Skeletal muscle satellite cell (primary cell): ENCODE measurements around the gene SCG5. TPM values are rescaled to one million over a fixed set of nuclear protein-coding genes. Genes with fewer than 3 reads are reported as not detected.
"Not testable (repeated sequence)": the region's sequence is repeated elsewhere in the genome, so short reads cannot be mapped to it uniquely, and the experiment has no call there.

Experiments
- H3K27me3 ChIP-seq: 2 replicates; pipeline ENCODE4 v1.7.0; 2013; ENCODE audit warnings: low read length; ENCODE audit not compliant: control insufficient read depth, insufficient read depth
- H3K36me3 ChIP-seq: 2 replicates; pipeline ENCODE4 v1.7.0; 2013; ENCODE audit warnings: mild to moderate bottlenecking, control low read depth, low read length; ENCODE audit not compliant: insufficient read depth
- H3K4me1 ChIP-seq: 2 replicates; pipeline ENCODE4 v1.7.0; 2013; ENCODE audit warnings: low read length; ENCODE audit not compliant: control insufficient read depth, insufficient read depth
- H3K4me2 ChIP-seq: 2 replicates; pipeline ENCODE4 v1.7.0; 2013; ENCODE audit warnings: mild to moderate bottlenecking, low read length
- H3K4me3 ChIP-seq: 2 replicates; pipeline ENCODE4 v1.7.0; 2013; ENCODE audit warnings: low read length
- H3K9ac ChIP-seq: 2 replicates; pipeline ENCODE4 v1.7.0; 2013; ENCODE audit warnings: mild to moderate bottlenecking, low read depth, low read length, moderate library complexity
- H3K9me3 ChIP-seq: replicated peaks from 2 replicates; pipeline ENCODE4 v1.7.0; 2013; ENCODE audit warnings: mild to moderate bottlenecking, control low read depth, low read length
- total RNA-seq: library from RNA; depleted of rRNA; stranded (reverse); fragments of >200 nt; gene quantifications from 2 replicates; pipeline ENCODE4 v1.2.3, GENCODE V29; 2012; rRNA removed

SCG5 gene
- 3.8 and 5.7 TPM in 2 replicates for total RNA-seq

DNA sequence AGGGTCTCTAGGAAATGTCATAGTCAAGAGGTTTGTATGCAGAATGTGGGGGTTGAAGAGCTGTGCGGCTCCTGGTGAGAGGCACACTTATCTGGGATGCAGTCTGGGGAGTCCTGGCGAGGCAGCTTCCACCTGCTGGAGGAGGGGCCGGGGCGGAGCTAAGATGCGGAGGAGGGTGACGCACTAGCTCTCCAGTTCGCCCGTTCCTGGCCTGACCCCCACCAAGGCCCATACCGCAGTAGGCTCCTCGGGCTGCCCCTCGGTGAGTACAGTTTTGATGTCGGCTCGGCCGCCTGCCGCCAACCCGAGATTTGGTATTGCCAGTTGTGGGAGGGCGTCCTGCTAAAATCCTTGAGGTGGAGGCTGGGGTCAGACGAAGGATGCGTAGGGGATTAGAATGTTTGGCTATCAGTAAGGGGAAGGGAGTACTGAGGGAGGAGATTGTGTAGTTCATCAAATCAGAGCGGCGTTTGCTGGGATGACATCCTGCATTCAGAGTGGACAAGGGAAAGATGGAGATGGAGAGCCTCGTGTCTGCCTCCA is at the start of gene SCG5:
SCG5 (plus strand) TSS at position 194 of the 543 bp plus-strand sequence. CDS start 1,883 bp downstream, outside the sequence.
- no peak within 1 kb of the TSS for H3K9ac ChIP-seq
- peaks cover 29% of the 10 kb centered on the region for H3K36me3 ChIP-seq
- peaks cover 5% of the 10 kb centered on the region for H3K4me1 ChIP-seq
- H3K27me3 ChIP-seq, result no peaks in the 10 kb centered on the region
- peak within 1 kb of the TSS; percentile 47 for H3K4me3 ChIP-seq
- H3K4me2 ChIP-seq, result peak within 1 kb of the TSS; percentile 64
- H3K9me3 ChIP-seq, result no peaks in the 10 kb centered on the region

GRCh38 chr15:32593151-32593550 is 48.4 kb upstream of the SCG5 start, which contains the start of gene GOLGA8N:
GOLGA8N (plus strand) TSS chr15:32593456.
- H3K9ac ChIP-seq, H3K36me3 ChIP-seq, H3K4me2 ChIP-seq, H3K4me3 ChIP-seq, H3K4me1 ChIP-seq, H3K27me3 ChIP-seq, H3K9me3 ChIP-seq: not testable (repeated sequence)

DNA sequence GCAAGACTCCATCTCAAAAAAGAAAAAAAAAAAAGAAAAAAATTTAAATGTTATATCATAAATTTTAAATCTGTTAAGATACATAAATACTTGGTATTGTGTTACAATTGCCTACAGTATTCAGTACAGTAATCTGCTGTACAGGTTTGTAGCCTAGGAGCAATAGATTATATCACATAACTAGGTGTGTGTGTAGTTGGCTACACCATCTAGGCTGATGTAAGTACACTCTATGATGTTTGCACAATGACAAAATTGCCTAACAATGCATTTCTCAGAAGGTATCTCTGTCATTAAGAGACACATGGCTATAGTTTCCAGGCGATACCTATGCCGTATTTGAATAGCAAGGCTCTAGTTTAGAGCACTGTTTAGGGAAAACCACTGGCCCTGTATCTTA is 32.0 kb upstream of the SCG5 start:
- H3K4me3 ChIP-seq, H3K4me1 ChIP-seq, H3K27me3 ChIP-seq, H3K4me2 ChIP-seq, H3K36me3 ChIP-seq, H3K9me3 ChIP-seq, H3K9ac ChIP-seq: not testable (repeated sequence)

DNA sequence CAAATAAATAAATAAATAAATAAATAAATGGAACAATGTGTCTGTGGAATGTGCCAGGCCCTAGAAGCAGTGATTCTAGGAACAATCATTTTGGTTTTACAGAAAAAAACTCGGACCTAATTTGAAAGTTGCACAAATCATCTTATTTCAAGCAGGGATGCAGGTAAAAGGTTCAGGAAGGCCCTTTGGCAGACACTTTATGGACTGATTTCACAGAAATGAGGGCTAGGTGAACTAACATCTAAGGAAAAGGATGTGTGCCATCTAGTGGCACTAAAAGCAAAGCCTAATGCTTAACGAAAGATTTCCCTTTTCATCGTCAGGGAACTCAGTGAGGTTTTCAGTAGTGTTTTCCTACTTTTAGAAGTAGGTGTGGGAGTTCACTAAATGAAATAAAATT is 30.8 kb upstream of the SCG5 start:
- H3K4me1 ChIP-seq, H3K4me3 ChIP-seq, H3K4me2 ChIP-seq, H3K27me3 ChIP-seq, H3K36me3 ChIP-seq, H3K9me3 ChIP-seq, H3K9ac ChIP-seq: not testable (repeated sequence)

DNA sequence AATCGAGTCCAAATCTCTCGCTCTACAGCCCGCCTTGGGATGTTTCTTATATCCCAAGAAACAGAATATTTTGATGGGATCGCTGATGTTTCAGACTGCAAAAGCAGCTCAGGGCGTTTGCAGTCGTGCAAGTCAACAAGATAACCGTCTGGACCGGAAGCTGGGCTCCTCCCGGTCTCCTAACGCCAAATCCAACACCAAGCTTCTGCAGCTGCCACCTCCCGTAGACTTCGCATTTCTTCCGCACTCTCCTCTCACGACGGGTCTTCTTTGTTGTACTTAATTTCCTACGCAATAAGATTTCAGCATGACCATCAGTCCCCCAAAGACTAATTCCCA is 26.8 kb upstream of the SCG5 start:
- H3K4me1 ChIP-seq, result not testable (repeated sequence)
- H3K9ac ChIP-seq, result peak overlapping the region; percentile 92

DNA sequence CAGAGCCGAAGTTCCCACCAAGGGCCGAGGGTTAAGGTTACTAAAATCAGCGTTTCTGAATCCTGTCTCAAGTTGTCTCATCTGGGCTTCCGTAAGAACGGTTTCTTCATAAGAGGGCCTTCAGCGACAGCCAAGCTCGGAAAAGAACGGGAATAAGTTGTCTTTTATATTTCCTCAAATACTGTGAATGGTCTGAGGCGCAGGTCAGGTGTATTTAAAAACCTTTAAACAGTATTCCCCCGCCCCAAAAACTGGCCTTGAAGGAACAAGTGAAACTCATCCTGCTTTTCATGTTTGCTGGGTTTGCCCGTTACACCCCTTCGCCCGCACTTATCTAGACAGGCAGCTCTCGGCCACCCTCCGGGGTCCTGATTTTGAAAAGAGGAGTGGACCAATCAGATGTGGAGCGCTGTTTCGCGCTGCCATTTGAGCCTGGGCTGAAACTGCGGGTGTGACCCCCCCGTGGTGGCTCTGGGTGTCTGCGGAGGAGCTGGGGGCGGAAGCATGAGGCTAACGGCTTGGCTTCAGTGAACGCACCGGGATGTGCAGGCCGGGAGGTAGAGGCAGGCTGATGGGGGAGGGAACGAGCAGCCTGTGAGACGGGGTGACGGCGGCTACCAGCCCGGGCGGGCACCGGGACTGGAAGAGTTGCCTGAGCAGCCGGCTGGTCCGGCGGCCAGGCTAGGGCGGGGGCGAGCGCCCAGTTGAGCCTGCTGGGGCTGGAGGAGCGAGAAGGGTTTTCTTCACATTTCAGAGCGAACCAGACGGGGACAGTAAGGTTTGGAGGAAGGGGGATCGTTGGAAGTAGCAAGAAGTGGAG is 26.2 kb upstream of the SCG5 start, which contains the start of gene ARHGAP11A:
ARHGAP11A (plus strand) TSS at position 454 of the 820 bp plus-strand sequence. CDS start 708 bp downstream, outside the sequence.
- peak within 1 kb of the TSS; percentile 80 for H3K4me2 ChIP-seq
- H3K36me3 ChIP-seq, H3K27me3 ChIP-seq, H3K9me3 ChIP-seq, H3K4me1 ChIP-seq: not testable (repeated sequence)
- peak within 1 kb of the TSS; percentile 92 for H3K9ac ChIP-seq
- H3K4me3 ChIP-seq, result peak within 1 kb of the TSS; percentile 78

More for the DNA sequence above, 26.8 kb upstream of the SCG5 start:
- Histone ChIP-seq H3K4me3 (peak overlapping the region; percentile 78), H3K4me2 (peak overlapping the region; percentile 80)
- H3K9me3 ChIP-seq, H3K27me3 ChIP-seq, H3K36me3 ChIP-seq: not testable (repeated sequence)

- H3K4me1 ChIP-seq, H3K9me3 ChIP-seq, H3K27me3 ChIP-seq, H3K36me3 ChIP-seq: not testable (repeated sequence)
- H3K4me2 ChIP-seq, result peak overlapping the region; percentile 80
- peak overlapping the region; percentile 78 for H3K4me3 ChIP-seq
- peak overlapping the region; percentile 92 for H3K9ac ChIP-seq
Measured at GRCh38 chr15:32615871-32616426, 25.6 kb upstream of the SCG5 start.

DNA sequence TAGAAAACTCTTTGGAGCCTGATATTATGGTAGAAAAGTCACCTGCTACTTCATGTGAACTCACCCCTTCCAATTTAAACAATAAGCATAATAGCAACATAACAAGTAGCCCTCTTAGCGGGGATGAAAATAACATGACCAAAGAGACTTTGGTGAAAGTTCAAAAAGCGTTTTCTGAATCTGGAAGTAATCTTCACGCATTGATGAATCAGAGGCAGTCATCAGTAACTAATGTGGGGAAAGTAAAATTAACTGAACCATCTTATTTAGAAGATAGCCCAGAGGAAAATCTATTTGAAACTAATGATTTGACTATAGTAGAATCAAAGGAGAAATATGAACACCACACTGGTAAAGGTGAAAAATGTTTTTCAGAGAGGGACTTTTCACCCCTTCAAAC is 5.1 kb upstream of the SCG5 start:
- Histone ChIP-seq H3K4me3 (no peak overlapping the region), H3K9ac (no peak overlapping the region), H3K36me3 (peaks cover 58% of the 10 kb centered on the region), H3K9me3 (no peaks in the 10 kb centered on the region), H3K27me3 (no peaks in the 10 kb centered on the region), H3K4me1 (peaks cover 2% of the 10 kb centered on the region), H3K4me2 (no peak overlapping the region)

DNA sequence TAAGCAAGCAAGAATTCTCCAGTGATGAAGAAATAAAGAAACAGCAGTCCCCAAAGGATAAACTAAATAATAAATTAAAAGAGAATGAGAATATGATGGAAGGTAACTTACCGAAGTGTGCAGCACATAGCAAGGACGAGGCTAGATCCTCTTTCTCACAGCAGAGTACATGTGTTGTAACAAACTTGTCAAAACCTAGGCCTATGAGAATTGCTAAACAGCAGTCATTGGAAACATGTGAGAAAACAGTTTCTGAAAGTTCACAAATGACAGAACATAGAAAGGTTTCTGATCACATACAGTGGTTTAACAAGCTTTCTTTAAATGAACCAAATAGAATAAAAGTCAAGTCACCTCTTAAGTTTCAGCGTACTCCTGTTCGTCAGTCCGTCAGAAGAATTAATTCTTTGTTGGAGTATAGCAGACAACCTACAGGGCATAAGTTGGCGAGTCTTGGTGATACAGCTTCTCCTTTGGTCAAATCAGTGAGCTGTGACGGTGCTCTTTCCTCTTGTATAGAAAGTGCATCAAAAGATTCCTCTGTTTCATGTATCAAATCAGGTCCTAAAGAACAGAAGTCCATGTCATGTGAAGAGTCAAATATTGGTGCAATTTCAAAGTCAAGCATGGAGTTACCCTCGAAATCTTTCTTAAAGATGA is 4.5 kb upstream of the SCG5 start:
- Histone ChIP-seq H3K4me1 (peaks cover 5% of the 10 kb centered on the region), H3K27me3 (no peaks in the 10 kb centered on the region), H3K4me3 (no peak overlapping the region), H3K9ac (no peak overlapping the region), H3K4me2 (no peak overlapping the region), H3K36me3 (peaks cover 58% of the 10 kb centered on the region), H3K9me3 (no peaks in the 10 kb centered on the region)

GRCh38 chr15:32637704-32638103 is 3.8 kb upstream of the SCG5 start:
- H3K36me3 ChIP-seq, result peaks cover 58% of the 10 kb centered on the region
- H3K9ac ChIP-seq, result no peak overlapping the region
- H3K4me1 ChIP-seq, result peaks cover 5% of the 10 kb centered on the region
- H3K9me3 ChIP-seq, result no peaks in the 10 kb centered on the region
- no peak overlapping the region for H3K4me3 ChIP-seq
- no peaks in the 10 kb centered on the region for H3K27me3 ChIP-seq
- H3K4me2 ChIP-seq, result no peak overlapping the region

GRCh38 chr15:32642667-32643435 is 1.3 kb downstream of the SCG5 start:
- Histone ChIP-seq H3K9me3 (no peaks in the 10 kb centered on the region), H3K27me3 (no peaks in the 10 kb centered on the region), H3K9ac (no peak overlapping the region), H3K4me3 (no peak overlapping the region), H3K4me1 (peaks cover 5% of the 10 kb centered on the region), H3K4me2 (no peak overlapping the region), H3K36me3 (peaks cover 18% of the 10 kb centered on the region)
